HCT116 (cell line): ENCODE measurements around the gene ADCY10. TPM values are rescaled to one million over a fixed set of nuclear protein-coding genes. Genes with fewer than 3 reads are reported as not detected.

Source experiments
- ATAC-seq: fragments of 200-7000 bp; cut with Tn5 transposase; 2 replicates; pipeline ENCODE4 v1.9.1; 2020; ENCODE audit warnings: mild to moderate bottlenecking, moderate library complexity
- BruUV-seq: library from RNA; stranded (reverse); fragments of 400-500 nt; replicated peaks from 2 replicates; lab custom pipeline; 2021; lab: Mats Ljungman, UMichigan
- CTCF ChIA-PET: fragments of 300-600 bp; sonication (Branson Sonifier 250); formaldehyde crosslinking; loops from one replicate; lab custom pipeline; 2021; ENCODE audit warnings: antibody characterized with exemption; lab: Charles Lee
- POLR2A ChIA-PET: fragments of 300-600, 350-600 bp; sonication (Branson Sonifier 250); formaldehyde crosslinking; loops from one replicate; lab custom pipeline; 2021; ENCODE audit warnings: antibody characterized with exemption; lab: Charles Lee
- RAD21 ChIA-PET, 2 experiments: fragments of 300-600 bp; sonication (Branson Sonifier 250); formaldehyde crosslinking; loops; one replicate each; lab custom pipeline; 2023; ENCODE audit warnings: low total read pairs in 2 of 2; ENCODE audit not compliant: uncharacterized antibody in 2 of 2, unreplicated experiment in 2 of 2, low non-redundant PET in 1 of 2; lab: Charles Lee
- DNase-seq: peaks from one replicate; pipeline ENCODE4 v3.0.0-alpha.2; 2010; ENCODE audit warnings: low read depth, low spot score
- H2AFZ ChIP-seq: fragments of 200-600 bp; shearing (Covaris generic), sonication (generic); 2 replicates; pipeline ENCODE4 v1.6.1; 2017; ENCODE audit warnings: low read depth, mixed run types, mixed read lengths, antibody characterized with exemption, low read length; ENCODE audit not compliant: poor library complexity, severe bottlenecking
- H3K27ac ChIP-seq: 2 replicates; pipeline ENCODE4 v1.5.1; 2012; ENCODE audit warnings: low read depth, low read length
- H3K27me3 ChIP-seq: fragments of 200-600 bp; sonication (generic); 2 replicates; pipeline ENCODE4 v1.6.1; 2016; ENCODE audit warnings: mixed run types, low read length, mixed read lengths; ENCODE audit not compliant: insufficient read depth
- H3K36me3 ChIP-seq, 2 experiments: fragments of 200-500 bp in 1 of 2; fragments of 200-600 bp in 1 of 2; sonication (Bioruptor generic) in 1 of 2; sonication (generic) in 1 of 2; 2 replicates each; pipeline versions ENCODE4 v1.5.1 to v1.6.1; 2014 to 2016; ENCODE audit warnings: low read length in 2 of 2, inconsistent platforms in 1 of 2, mixed read lengths in 1 of 2, mixed run types in 1 of 2; ENCODE audit not compliant: insufficient read depth in 2 of 2, control insufficient read depth in 1 of 2
- H3K4me1 ChIP-seq, 2 experiments: fragments of 200-600 bp in 1 of 2; sonication (generic) in 1 of 2; 2 replicates each; pipeline versions ENCODE4 v1.5.1 to v1.6.1; 2012 to 2017; ENCODE audit warnings: low read length in 2 of 2, inconsistent platforms in 1 of 2, mild to moderate bottlenecking in 1 of 2, mixed read lengths in 1 of 2, mixed run types in 1 of 2, moderate library complexity in 1 of 2; ENCODE audit not compliant: insufficient read depth in 2 of 2, control insufficient read depth in 1 of 2
- H3K4me2 ChIP-seq: fragments of 200-600 bp; sonication (generic); 2 replicates; pipeline ENCODE4 v1.6.1; 2017; ENCODE audit warnings: mixed run types, low read length, mixed read lengths
- H3K4me3 ChIP-seq, 2 experiments: fragments of 200-600 bp in 1 of 2; sonication (generic) in 1 of 2; replicated peaks in 1 of 2; 2 replicates each; pipeline ENCODE4 v1.5.1; 2011 to 2016; ENCODE audit warnings: low read length in 2 of 2, control low read depth in 1 of 2, low read depth in 1 of 2, mild to moderate bottlenecking in 1 of 2, mixed read lengths in 1 of 2, mixed run types in 1 of 2
- H3K79me2 ChIP-seq: fragments of 200-600 bp; sonication (generic); 2 replicates; pipeline ENCODE4 v1.6.1; 2017; ENCODE audit warnings: mild to moderate bottlenecking, mixed run types, low read length, moderate library complexity, mixed read lengths; ENCODE audit not compliant: insufficient read depth
- H3K9ac ChIP-seq: fragments of 200-600 bp; sonication (generic); 2 replicates; pipeline ENCODE4 v1.6.1; 2016; ENCODE audit warnings: low read length, mixed read lengths
- H3K9me2 ChIP-seq: fragments of 200-600 bp; sonication (generic), shearing (Covaris generic); 2 replicates; pipeline ENCODE4 v1.6.1; 2017; ENCODE audit warnings: mixed run types, mild to moderate bottlenecking, moderate library complexity; ENCODE audit not compliant: insufficient read depth
- H3K9me3 ChIP-seq, 2 experiments: fragments of 200-500 bp in 1 of 2; fragments of 200-600 bp in 1 of 2; sonication (Bioruptor generic) in 1 of 2; sonication (generic) in 1 of 2; 2 replicates each; pipeline ENCODE4 v1.6.1; 2014 to 2017; ENCODE audit warnings: low read length in 2 of 2, mixed read lengths in 2 of 2, inconsistent platforms in 1 of 2, low read depth in 1 of 2, mild to moderate bottlenecking in 1 of 2, mixed run types in 1 of 2, moderate library complexity in 1 of 2; ENCODE audit not compliant: control insufficient read depth in 1 of 2, insufficient read depth in 1 of 2
- H4K20me1 ChIP-seq: fragments of 200-600 bp; sonication (generic), shearing (Covaris generic); 2 replicates; pipeline ENCODE4 v1.6.1; 2017; ENCODE audit warnings: mixed run types, mild to moderate bottlenecking, moderate library complexity; ENCODE audit not compliant: insufficient read depth
- ATF3 ChIP-seq: IDR thresholded peaks from 2 replicates; pipeline ENCODE4 v1.6.1; 2012
- CBX3 ChIP-seq: IDR thresholded peaks from 2 replicates; pipeline ENCODE4 v1.6.1; 2012; ENCODE audit warnings: low read depth
- RAD21 ChIP-seq: IDR thresholded peaks from 2 replicates; pipeline ENCODE4 v1.6.1; 2012; ENCODE audit warnings: low read depth, mild to moderate bottlenecking
- REST ChIP-seq: IDR thresholded peaks from 2 replicates; pipeline ENCODE4 v1.6.1; 2012; ENCODE audit warnings: low read depth
- SIN3A ChIP-seq: IDR thresholded peaks from 2 replicates; pipeline ENCODE4 v1.6.1; 2012; ENCODE audit warnings: low read depth
- SP1 ChIP-seq: IDR thresholded peaks from 2 replicates; pipeline ENCODE4 v1.6.1; 2012; ENCODE audit warnings: low read depth
- ZBTB33 ChIP-seq: IDR thresholded peaks from 2 replicates; pipeline ENCODE4 v1.6.1; 2011; ENCODE audit warnings: mild to moderate bottlenecking, low read length, moderate library complexity; ENCODE audit not compliant: insufficient replicate concordance; ENCODE audit errors: extremely low read depth
- intact Hi-C: fragments of 100-400 bp; cut with micrococcal nuclease; formaldehyde crosslinking; loops from 2 replicates; pipeline ENCODE4 v1.10.0; 2022
- total RNA-seq: library from RNA; stranded (reverse); gene quantifications from one replicate; pipeline ENCODE4 v1.2.1, GENCODE V29; 2021; ENCODE audit not compliant: unreplicated experiment

The ADCY10 gene
- total RNA-seq, 1 experiment from 2014 or later: 0.30 TPM

GRCh38 chr1:167899253-167899681, 14.7 kb downstream of the ADCY10 start:
- Histone ChIP-seq H3K9me2 (no peaks in the 10 kb centered on the region), H4K20me1 (no peaks in the 10 kb centered on the region), H3K4me1 (no peaks in the 10 kb centered on the region), H2AFZ (no peak overlapping the region), H3K27me3 (no peaks in the 10 kb centered on the region), H3K4me2 (no peak overlapping the region), H3K27ac (no peak overlapping the region), H3K36me3 (no peaks in the 10 kb centered on the region), H3K9me3 (no peaks in the 10 kb centered on the region), H3K4me3 (no peak overlapping the region), H3K9ac (no peak overlapping the region), H3K79me2 (no peaks in the 10 kb centered on the region)
- TF ChIP-seq RAD21: no peak
- TF ChIP-seq CBX3: no peak
- TF ChIP-seq REST: no peak
- no peak for TF ChIP-seq SP1
- TF ChIP-seq ATF3: no peak
- no peak for TF ChIP-seq SIN3A
- no peak for TF ChIP-seq ZBTB33
- ChIA-PET RAD21 (no interaction called here), CTCF (no interaction called here), POLR2A (no interaction called here)
- DNase-seq: no peak
- intact Hi-C loops: no loop called here
- ATAC-seq: no peak
- BruUV-seq: no TSS peak
